PC-3 (cell line): ENCODE measurements around the gene CADPS2. TPM values are rescaled to one million over a fixed set of nuclear protein-coding genes. Genes with fewer than 3 reads are reported as not detected.

Experiments used
- ATAC-seq: fragments of 200-7000 bp; cut with Tn5 transposase; 2 replicates; pipeline ENCODE4 v1.9.1; 2020; ENCODE audit warnings: mild to moderate bottlenecking, moderate library complexity
- BruUV-seq: library from RNA; stranded (reverse); fragments of 400-500 nt; replicated peaks from 2 replicates; lab custom pipeline; 2021; lab: Mats Ljungman, UMichigan
- CTCF ChIA-PET: fragments of 300-600 bp; sonication (Branson Sonifier 250); formaldehyde crosslinking; loops from one replicate; lab custom pipeline; 2022; ENCODE audit warnings: antibody characterized with exemption; lab: Charles Lee
- POLR2A ChIA-PET: fragments of 300-600 bp; sonication (Branson Sonifier 250); formaldehyde crosslinking; loops from one replicate; lab custom pipeline; 2022; ENCODE audit warnings: antibody characterized with exemption; ENCODE audit not compliant: unreplicated experiment; lab: Charles Lee
- DNase-seq: peaks from one replicate; pipeline ENCODE4 v3.0.0-alpha.2; 2015
- H2AFZ ChIP-seq: fragments of 300-600 bp; sonication (generic); 2 replicates; pipeline ENCODE4 v1.6.0; 2016; ENCODE audit warnings: antibody characterized with exemption, low read length
- H3F3A ChIP-seq: fragments of 300-600 bp; sonication (generic); one replicate; pipeline ENCODE4 v1.6.0; 2017; ENCODE audit warnings: antibody characterized with exemption, low read length, control low read depth, mild to moderate bottlenecking; ENCODE audit not compliant: unreplicated experiment
- H3K27ac ChIP-seq: fragments of 300-600 bp; sonication (generic); 2 replicates; pipeline ENCODE4 v1.5.1; 2016; ENCODE audit warnings: mild to moderate bottlenecking, low read length
- H3K27me3 ChIP-seq: fragments of 300-600 bp; sonication (generic); 2 replicates; pipeline ENCODE4 v1.6.1; 2016; ENCODE audit warnings: low read length, mixed read lengths
- H3K36me3 ChIP-seq: fragments of 300-600 bp; sonication (generic); 2 replicates; pipeline ENCODE4 v1.6.1; 2016; ENCODE audit warnings: low read depth, mixed run types, low read length, mixed read lengths
- H3K4me1 ChIP-seq: fragments of 300-600 bp; sonication (generic); 2 replicates; pipeline ENCODE4 v1.5.1; 2016; ENCODE audit warnings: low read length; ENCODE audit not compliant: insufficient read depth
- H3K4me2 ChIP-seq: fragments of 300-600 bp; sonication (generic); 2 replicates; pipeline ENCODE4 v1.6.0; 2016; ENCODE audit warnings: low read length
- H3K4me3 ChIP-seq: fragments of 300-600 bp; sonication (generic); 2 replicates; pipeline ENCODE4 v1.5.1; 2016; ENCODE audit warnings: mild to moderate bottlenecking, low read length, mixed read lengths
- H3K79me2 ChIP-seq: fragments of 300-600 bp; sonication (generic); 2 replicates; pipeline ENCODE4 v1.6.1; 2017; ENCODE audit warnings: low read length, mixed read lengths
- H3K9ac ChIP-seq: fragments of 300-600 bp; sonication (generic); 2 replicates; pipeline ENCODE4 v1.6.0; 2016; ENCODE audit warnings: mild to moderate bottlenecking, low read length
- H3K9me2 ChIP-seq: fragments of 300-600 bp; sonication (generic); replicated peaks from 2 replicates; pipeline ENCODE4 v1.6.1; 2016; ENCODE audit warnings: mixed run types, low read length, mixed read lengths
- H3K9me3 ChIP-seq: fragments of 300-600 bp; sonication (generic); 2 replicates; pipeline ENCODE4 v1.6.1; 2016; ENCODE audit warnings: low read length, mixed read lengths
- H4K20me1 ChIP-seq: fragments of 300-600 bp; sonication (generic); 2 replicates; pipeline ENCODE4 v1.6.1; 2016; ENCODE audit warnings: low read length, mixed read lengths
- EZH2 ChIP-seq: fragments of 300-600 bp; sonication (generic); IDR thresholded peaks from one replicate; pipeline ENCODE4 v1.6.1; 2017; ENCODE audit warnings: antibody characterized with exemption, mild to moderate bottlenecking, low read length; ENCODE audit not compliant: unreplicated experiment
- EZH2phosphoT487 ChIP-seq: fragments of 300-600 bp; sonication (generic); IDR thresholded peaks from 2 replicates; pipeline ENCODE4 v1.6.1; 2018; ENCODE audit warnings: mild to moderate bottlenecking, antibody characterized with exemption, low read length, borderline replicate concordance
- intact Hi-C: fragments of 100-400 bp; cut with micrococcal nuclease; formaldehyde crosslinking; loops from 2 replicates; pipeline ENCODE4 v1.9.0; 2023
- total RNA-seq: library from RNA; depleted of rRNA; stranded (reverse); fragments of >200 nt; gene quantifications from 2 replicates; pipeline ENCODE4 v1.2.3, GENCODE V29; 2014
- TF ChIP-seq, protein P1 (sequence below): fragments of 300-600 bp; sonication (generic); conservative IDR thresholded peaks from 2 replicates; pipeline ENCODE4 v1.5.1; 2017; ENCODE audit warnings: antibody characterized with exemption, low read depth, mild to moderate bottlenecking, low read length

The CADPS2 gene
- total RNA-seq, 1 experiment from 2014 or later, result 9.4 TPM

DNA sequence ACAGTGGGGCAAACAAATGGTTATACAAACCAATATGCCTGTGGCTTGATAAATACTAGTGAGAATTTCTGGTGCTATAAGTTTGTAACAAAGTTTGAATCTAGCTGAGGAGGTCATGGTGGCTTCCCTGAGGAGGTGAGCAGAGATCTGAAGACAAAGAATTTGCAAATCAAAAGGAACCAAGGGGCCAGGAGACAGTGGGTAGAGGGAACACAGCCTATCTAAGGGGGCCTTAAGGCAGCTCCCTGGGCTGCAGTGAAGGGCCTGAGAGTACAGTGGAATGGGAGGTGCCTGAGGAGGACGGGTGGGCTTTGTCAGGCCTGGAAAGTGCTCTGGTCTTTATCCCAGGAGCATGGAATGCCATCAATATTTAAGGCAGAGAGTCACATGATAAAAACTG lies 209.1 kb downstream of the CADPS2 start:
- DNase-seq, result no peak
- ATAC-seq, result no peak
- H2AFZ ChIP-seq, result no peak overlapping the region
- H3K79me2 ChIP-seq, result no peaks in the 10 kb centered on the region
- no peak overlapping the region for H3K4me2 ChIP-seq
- H4K20me1 ChIP-seq, result no peaks in the 10 kb centered on the region
- peaks cover 8% of the 10 kb centered on the region; the same call in 1 of the 2 replicates for H3K4me1 ChIP-seq
- no peaks in the 10 kb centered on the region for H3K9me2 ChIP-seq
- no peaks in the 10 kb centered on the region for H3F3A ChIP-seq
- CTCF ChIA-PET, result no interaction called here
- no peaks in the 10 kb centered on the region for H3K36me3 ChIP-seq
- H3K9ac ChIP-seq, result no peak overlapping the region
- TF ChIP-seq, protein P1, sequence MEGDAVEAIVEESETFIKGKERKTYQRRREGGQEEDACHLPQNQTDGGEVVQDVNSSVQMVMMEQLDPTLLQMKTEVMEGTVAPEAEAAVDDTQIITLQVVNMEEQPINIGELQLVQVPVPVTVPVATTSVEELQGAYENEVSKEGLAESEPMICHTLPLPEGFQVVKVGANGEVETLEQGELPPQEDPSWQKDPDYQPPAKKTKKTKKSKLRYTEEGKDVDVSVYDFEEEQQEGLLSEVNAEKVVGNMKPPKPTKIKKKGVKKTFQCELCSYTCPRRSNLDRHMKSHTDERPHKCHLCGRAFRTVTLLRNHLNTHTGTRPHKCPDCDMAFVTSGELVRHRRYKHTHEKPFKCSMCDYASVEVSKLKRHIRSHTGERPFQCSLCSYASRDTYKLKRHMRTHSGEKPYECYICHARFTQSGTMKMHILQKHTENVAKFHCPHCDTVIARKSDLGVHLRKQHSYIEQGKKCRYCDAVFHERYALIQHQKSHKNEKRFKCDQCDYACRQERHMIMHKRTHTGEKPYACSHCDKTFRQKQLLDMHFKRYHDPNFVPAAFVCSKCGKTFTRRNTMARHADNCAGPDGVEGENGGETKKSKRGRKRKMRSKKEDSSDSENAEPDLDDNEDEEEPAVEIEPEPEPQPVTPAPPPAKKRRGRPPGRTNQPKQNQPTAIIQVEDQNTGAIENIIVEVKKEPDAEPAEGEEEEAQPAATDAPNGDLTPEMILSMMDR, result no peak
- TF ChIP-seq EZH2 (no peak), EZH2phosphoT487 (no peak)
- POLR2A ChIA-PET, result no interaction called here
- intact Hi-C loops, result loop anchor here (10.0 kb wide), 1 partner anchor 208 kb away; the partner anchor contains the start of gene CADPS2
- BruUV-seq, result no TSS peak
- H3K4me3 ChIP-seq, result no peak overlapping the region
- H3K27me3 ChIP-seq, result no peaks in the 10 kb centered on the region
- H3K9me3 ChIP-seq, result no peaks in the 10 kb centered on the region
- H3K27ac ChIP-seq, result no peak overlapping the region

DNA sequence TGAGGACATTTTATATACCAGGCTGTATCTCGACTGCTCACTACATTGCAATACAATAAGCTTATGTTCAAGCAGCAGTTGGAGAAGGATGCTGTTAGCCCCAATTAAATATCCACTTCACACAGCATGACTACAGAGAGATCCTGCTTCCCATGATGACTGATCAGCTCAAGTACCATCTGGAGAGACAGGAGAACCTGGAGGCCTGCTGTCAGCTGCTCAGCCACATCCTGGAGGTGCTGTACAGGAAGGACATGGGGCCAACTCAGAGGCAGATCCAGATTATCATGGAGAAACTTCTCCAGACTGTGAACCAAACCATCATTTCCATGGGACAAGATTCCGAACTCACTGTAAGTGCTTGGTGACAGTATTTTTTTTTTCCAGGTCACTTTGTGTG lies 209.8 kb downstream of the CADPS2 start:
- no peaks in the 10 kb centered on the region for H3F3A ChIP-seq
- no peaks in the 10 kb centered on the region for H3K9me3 ChIP-seq
- H2AFZ ChIP-seq, result no peak overlapping the region
- ATAC-seq, result no peak
- H3K36me3 ChIP-seq, result no peaks in the 10 kb centered on the region
- intact Hi-C loops, result loop anchor here (10.0 kb wide), 1 partner anchor 208 kb away; the partner anchor contains the start of gene CADPS2
- no peak overlapping the region for H3K27ac ChIP-seq
- H3K4me2 ChIP-seq, result no peak overlapping the region
- ChIA-PET CTCF (no interaction called here), POLR2A (no interaction called here)
- no peak overlapping the region for H3K9ac ChIP-seq
- no peaks in the 10 kb centered on the region for H3K9me2 ChIP-seq
- no peaks in the 10 kb centered on the region for H3K27me3 ChIP-seq
- no TSS peak for BruUV-seq
- TF ChIP-seq, protein P1, result no peak
- no peak for TF ChIP-seq EZH2phosphoT487
- no peak for TF ChIP-seq EZH2
- H3K4me1 ChIP-seq, result peaks cover 8% of the 10 kb centered on the region; the same call in 1 of the 2 replicates
- DNase-seq, result no peak
- H3K79me2 ChIP-seq, result no peaks in the 10 kb centered on the region
- no peak overlapping the region for H3K4me3 ChIP-seq
- H4K20me1 ChIP-seq, result no peaks in the 10 kb centered on the region

DNA sequence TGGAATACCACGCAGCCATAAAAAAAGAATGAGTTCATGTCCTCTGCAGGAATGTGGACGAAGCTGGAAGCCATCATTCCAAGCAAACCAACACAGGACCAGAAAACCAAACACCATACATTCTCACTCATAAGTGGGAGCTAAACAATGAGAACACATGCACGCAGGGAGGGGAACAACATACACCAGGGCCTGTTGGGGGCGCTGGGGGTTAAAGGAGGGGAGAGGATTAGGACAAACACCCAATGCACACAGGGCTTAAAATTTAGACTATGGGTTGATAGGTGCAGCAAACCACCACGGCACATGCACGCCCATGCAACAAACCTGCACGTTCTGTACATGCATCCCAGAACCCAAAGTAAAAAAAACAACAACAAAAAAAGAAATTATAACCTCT lies 210.6 kb downstream of the CADPS2 start:
- H2AFZ ChIP-seq, result no peak overlapping the region
- ATAC-seq (no peak), DNase-seq (no peak)
- ChIA-PET CTCF (no interaction called here), POLR2A (no interaction called here)
- BruUV-seq, result no TSS peak
- no peak overlapping the region for H3K27ac ChIP-seq
- no peaks in the 10 kb centered on the region for H3K27me3 ChIP-seq
- H3K9ac ChIP-seq, result no peak overlapping the region
- TF ChIP-seq EZH2 (no peak), EZH2phosphoT487 (no peak)
- TF ChIP-seq, protein P1, result no peak
- H3F3A ChIP-seq, result no peaks in the 10 kb centered on the region
- H4K20me1 ChIP-seq, result no peaks in the 10 kb centered on the region
- H3K4me2 ChIP-seq, result no peak overlapping the region
- H3K9me3 ChIP-seq, result no peaks in the 10 kb centered on the region
- H3K9me2 ChIP-seq, result no peaks in the 10 kb centered on the region
- no peaks in the 10 kb centered on the region for H3K79me2 ChIP-seq
- H3K36me3 ChIP-seq, result no peaks in the 10 kb centered on the region
- no peak overlapping the region for H3K4me3 ChIP-seq
- intact Hi-C loops, result loop anchor here (10.0 kb wide), 1 partner anchor 209 kb away; the partner anchor contains the start of gene CADPS2
- peaks cover 8% of the 10 kb centered on the region; the same call in 1 of the 2 replicates for H3K4me1 ChIP-seq
